Uterus (tissue), 4 donors: ENCODE measurements around the gene NUBP1. TPM values are rescaled to one million over a fixed set of nuclear protein-coding genes. Genes with fewer than 3 reads are reported as not detected.
A peak's percentile ranks its signal among the peaks of the same experiment; 100 is the strongest.

Experiments used
- DNase-seq, 2 donors: peaks; one replicate each; pipeline ENCODE4 v3.0.0-alpha.2; 2019 to 2020
- H3K27ac ChIP-seq, 2 donors: fragments of 200-600 bp; sonication (generic); 1 replicate in 1 of 2; 2 replicates in 1 of 2; pipeline ENCODE4 v1.5.1; 2016 to 2018
- H3K27me3 ChIP-seq, 2 donors: fragments of 200-600 bp; sonication (generic); one replicate each; pipeline ENCODE4 v1.5.1; 2018 to 2019; ENCODE audit warnings: control low read depth in 1 of 2
- H3K36me3 ChIP-seq, 2 donors: fragments of 200-600 bp; sonication (generic); one replicate each; pipeline ENCODE4 v1.5.1; 2019; ENCODE audit warnings: control low read depth in 1 of 2
- H3K4me1 ChIP-seq, 2 donors: fragments of 200-600 bp; sonication (generic); one replicate each; pipeline ENCODE4 v1.5.1; 2018 to 2019; ENCODE audit warnings: control low read depth in 1 of 2
- H3K4me3 ChIP-seq, 2 donors: fragments of 200-600 bp; sonication (generic); 1 replicate in 1 of 2; 2 replicates in 1 of 2; pipeline ENCODE4 v1.5.1; 2018 to 2019; ENCODE audit warnings: mild to moderate bottlenecking in 1 of 2
- H3K9me3 ChIP-seq, 2 donors: fragments of 200-600 bp; sonication (generic); one replicate each; pipeline ENCODE4 v1.5.1; 2019; ENCODE audit warnings: control low read depth in 1 of 2
- POLR2A ChIP-seq, 2 donors: fragments of 450-650 bp; IDR thresholded peaks; one replicate each; pipeline ENCODE4 v1.6.1; 2016; ENCODE audit warnings: antibody characterized with exemption in 2 of 2, mild to moderate bottlenecking in 1 of 2, moderate library complexity in 1 of 2
- intact Hi-C: fragments of 100-400 bp; cut with DNase I; formaldehyde crosslinking; loops from one replicate; pipeline ENCODE4 v1.15.1; 2023; ENCODE audit warnings: low total_unique reads
- total RNA-seq, 4 donors: library from RNA; depleted of rRNA in 3 of 4; stranded (reverse); fragments of >200 nt in 3 of 4; gene quantifications; one replicate each; pipeline versions ENCODE4 v1.1.0 to v1.2.4, GENCODE V29; 2014 to 2023
- TF ChIP-seq, protein P1 (sequence below), 4 experiments: fragments of 200-600 bp in 2 of 4; fragments of 450-650 bp in 2 of 4; sonication (generic) in 2 of 4; IDR thresholded peaks; one replicate each; pipeline ENCODE4 v1.5.1; 2016 to 2019; ENCODE audit warnings: antibody characterized with exemption in 4 of 4, mild to moderate bottlenecking in 2 of 4, moderate library complexity in 1 of 4
- donor health status: DM: yes; HTN: yes; CAD: no.

Gene NUBP1
- 10 to 100 TPM; 13.8 to 46.2 (median 26.7) TPM for total RNA-seq

DNA sequence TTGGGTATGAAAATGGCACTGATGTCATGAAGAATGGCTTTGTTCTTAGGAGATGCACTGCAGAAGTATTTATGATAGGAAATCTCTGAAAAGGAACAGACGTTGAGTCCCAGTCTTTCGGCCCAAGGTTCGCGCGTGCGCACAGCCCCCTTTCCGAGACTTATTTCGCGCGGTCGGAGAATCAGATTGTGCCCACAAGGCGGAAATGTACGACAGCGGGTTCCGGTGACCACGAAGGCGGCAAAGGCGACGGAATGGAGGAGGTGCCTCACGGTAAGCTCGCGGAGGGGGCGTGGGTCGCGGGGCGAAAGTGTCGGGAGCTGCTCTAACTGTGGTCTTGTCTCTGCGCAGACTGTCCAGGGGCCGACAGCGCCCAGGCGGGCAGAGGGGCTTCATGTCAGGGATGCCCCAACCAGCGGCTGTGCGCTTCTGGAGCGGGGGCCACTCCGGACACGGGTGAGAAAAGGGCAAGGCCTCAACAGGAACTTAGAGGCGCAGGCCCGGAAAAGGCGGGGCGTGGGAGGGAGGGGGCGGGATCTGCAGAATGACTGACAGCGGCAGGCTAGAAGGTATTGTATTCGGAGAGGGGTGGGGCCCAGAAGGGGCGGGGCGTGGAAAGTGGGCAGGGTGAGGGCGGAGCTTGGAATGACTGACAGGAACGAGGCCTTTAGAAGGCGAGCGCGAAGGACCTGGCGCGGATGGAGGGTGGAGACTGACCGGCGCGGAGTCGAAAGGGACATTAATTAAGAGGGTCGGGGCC lies at the start of gene NUBP1:
Gene NUBP1 (plus strand): TSS at position 233 of the 760 bp plus-strand sequence. CDS start 22 bp downstream, at position 255.
- no peaks in the 10 kb centered on the region for H3K9me3 ChIP-seq
- peak; percentile 66 to 97 for TF ChIP-seq POLR2A (IDR thresholded peaks at IDR 0.05)
- TF ChIP-seq, protein P1, sequence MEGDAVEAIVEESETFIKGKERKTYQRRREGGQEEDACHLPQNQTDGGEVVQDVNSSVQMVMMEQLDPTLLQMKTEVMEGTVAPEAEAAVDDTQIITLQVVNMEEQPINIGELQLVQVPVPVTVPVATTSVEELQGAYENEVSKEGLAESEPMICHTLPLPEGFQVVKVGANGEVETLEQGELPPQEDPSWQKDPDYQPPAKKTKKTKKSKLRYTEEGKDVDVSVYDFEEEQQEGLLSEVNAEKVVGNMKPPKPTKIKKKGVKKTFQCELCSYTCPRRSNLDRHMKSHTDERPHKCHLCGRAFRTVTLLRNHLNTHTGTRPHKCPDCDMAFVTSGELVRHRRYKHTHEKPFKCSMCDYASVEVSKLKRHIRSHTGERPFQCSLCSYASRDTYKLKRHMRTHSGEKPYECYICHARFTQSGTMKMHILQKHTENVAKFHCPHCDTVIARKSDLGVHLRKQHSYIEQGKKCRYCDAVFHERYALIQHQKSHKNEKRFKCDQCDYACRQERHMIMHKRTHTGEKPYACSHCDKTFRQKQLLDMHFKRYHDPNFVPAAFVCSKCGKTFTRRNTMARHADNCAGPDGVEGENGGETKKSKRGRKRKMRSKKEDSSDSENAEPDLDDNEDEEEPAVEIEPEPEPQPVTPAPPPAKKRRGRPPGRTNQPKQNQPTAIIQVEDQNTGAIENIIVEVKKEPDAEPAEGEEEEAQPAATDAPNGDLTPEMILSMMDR (IDR thresholded peaks at IDR 0.05) = no peak
- H3K4me3 ChIP-seq = peak within 1 kb of the TSS; percentile 58 to 89
- H3K27ac ChIP-seq = peak within 1 kb of the TSS; percentile 98 to 99
- H3K27me3 ChIP-seq = no peaks in the 10 kb centered on the region
- intact Hi-C loops = no loop called here
- H3K4me1 ChIP-seq = no peaks in the 10 kb centered on the region
- H3K36me3 ChIP-seq = no peaks in the 10 kb centered on the region
- peak; percentile 100 for DNase-seq

DNA sequence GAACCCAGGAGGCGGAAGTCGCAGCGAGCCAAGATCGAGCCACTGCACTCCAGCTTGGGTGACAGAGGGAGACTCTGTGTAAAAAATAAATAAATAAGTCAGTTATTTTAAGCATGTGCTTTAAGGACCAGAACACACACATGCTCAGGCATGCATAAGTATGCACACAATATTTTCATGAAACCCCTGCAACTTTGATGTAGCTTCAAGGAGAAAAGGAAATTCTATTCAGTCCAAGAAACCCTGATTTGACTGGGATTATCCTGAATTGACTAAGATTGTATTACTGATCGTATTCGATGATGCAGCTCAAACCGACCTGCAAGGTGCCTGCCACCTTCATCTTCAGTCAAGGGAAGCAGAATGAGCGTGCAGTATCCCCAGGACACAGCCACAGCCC lies 49.8 kb upstream of the NUBP1 start:
- H3K9me3 ChIP-seq = no peaks in the 10 kb centered on the region
- H3K36me3 ChIP-seq = no peaks in the 10 kb centered on the region
- H3K27me3 ChIP-seq = no peaks in the 10 kb centered on the region
- H3K27ac ChIP-seq = no peak overlapping the region
- TF ChIP-seq, protein P1 (IDR thresholded peaks at IDR 0.05) = no peak
- TF ChIP-seq POLR2A (IDR thresholded peaks at IDR 0.05) = no peak
- DNase-seq = no peak
- intact Hi-C loops = no loop called here
- H3K4me1 ChIP-seq = no peaks in the 10 kb centered on the region
- no peak overlapping the region for H3K4me3 ChIP-seq

DNA sequence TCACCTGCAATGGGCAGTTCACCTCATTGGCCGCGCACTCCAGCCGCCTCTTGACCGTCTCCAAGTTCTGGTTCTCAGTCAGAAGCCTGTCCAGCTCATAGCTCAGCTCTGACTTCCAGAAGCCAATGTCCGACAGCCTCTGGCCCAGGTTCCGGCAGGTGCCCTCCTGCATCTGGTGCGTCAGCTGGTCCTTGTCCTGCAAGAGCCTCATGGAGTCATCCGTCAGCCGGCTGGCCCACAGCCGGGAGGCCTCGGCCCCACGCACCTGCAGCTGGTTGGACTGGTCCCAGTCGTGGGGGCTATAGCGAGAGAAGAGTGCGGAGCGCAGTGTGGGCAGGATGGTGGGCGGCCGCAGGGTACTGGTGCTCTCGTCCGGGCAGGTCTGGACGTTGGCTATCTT lies 49.3 kb upstream of the NUBP1 start:
- H3K4me3 ChIP-seq = no peak overlapping the region
- no peak overlapping the region for H3K27ac ChIP-seq
- no peak for DNase-seq
- H3K27me3 ChIP-seq = no peaks in the 10 kb centered on the region
- H3K9me3 ChIP-seq = no peaks in the 10 kb centered on the region
- intact Hi-C loops = no loop called here
- H3K4me1 ChIP-seq = no peaks in the 10 kb centered on the region
- no peak for TF ChIP-seq POLR2A (IDR thresholded peaks at IDR 0.05)
- TF ChIP-seq, protein P1 (IDR thresholded peaks at IDR 0.05) = no peak
- no peaks in the 10 kb centered on the region for H3K36me3 ChIP-seq

DNA sequence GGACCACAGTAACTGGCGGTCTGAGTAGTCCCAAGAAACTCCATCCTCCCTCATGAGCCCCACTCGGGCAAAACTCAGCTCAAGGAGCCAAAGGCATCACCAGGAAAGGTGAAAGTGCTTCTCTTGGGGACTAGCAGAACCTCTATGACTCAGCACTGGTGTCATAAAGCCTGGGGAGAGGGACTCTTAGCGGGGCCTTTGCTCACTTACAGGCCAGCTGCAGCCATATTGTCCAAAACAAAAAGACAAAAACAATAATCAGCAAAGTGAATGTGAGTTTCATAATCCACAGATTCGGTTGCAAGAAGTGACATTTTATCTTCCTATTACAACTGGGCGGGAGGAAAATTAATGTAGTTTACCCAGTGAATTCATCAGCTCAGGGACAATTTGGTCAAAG lies 48.8 kb upstream of the NUBP1 start, which contains the start of gene TEKT5:
Gene TEKT5 (minus strand): TSS at position 101 of the 400 bp plus-strand sequence. CDS start 57 bp downstream, at position 44.
- no peak within 1 kb of the TSS for H3K4me3 ChIP-seq
- no peak within 1 kb of the TSS for H3K27ac ChIP-seq
- H3K36me3 ChIP-seq = no peaks in the 10 kb centered on the region
- TF ChIP-seq, protein P1 (IDR thresholded peaks at IDR 0.05) = no peak
- TF ChIP-seq POLR2A (IDR thresholded peaks at IDR 0.05) = no peak
- DNase-seq = no peak
- H3K4me1 ChIP-seq = no peaks in the 10 kb centered on the region
- no peaks in the 10 kb centered on the region for H3K9me3 ChIP-seq
- no peaks in the 10 kb centered on the region for H3K27me3 ChIP-seq
- intact Hi-C loops = no loop called here

DNA sequence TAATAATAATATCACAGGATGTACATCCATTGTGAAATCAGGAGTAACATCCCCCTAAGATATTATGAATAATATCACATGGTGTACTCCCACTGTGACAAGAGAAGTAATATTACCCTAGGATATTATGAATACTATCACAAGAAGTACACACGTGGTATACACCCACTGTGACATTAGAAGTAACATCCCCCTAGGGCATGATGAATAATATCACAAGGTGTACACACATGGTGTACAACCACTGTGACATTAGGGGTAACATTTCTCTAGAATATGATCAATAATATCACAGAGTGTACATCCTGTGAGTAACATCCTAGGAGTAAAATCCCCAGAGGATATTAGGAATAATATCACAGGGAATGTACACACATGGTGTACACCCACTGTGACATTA lies 43.9 kb upstream of the NUBP1 start:
- H3K4me3 ChIP-seq = no peak overlapping the region
- intact Hi-C loops = no loop called here
- TF ChIP-seq, protein P1 (IDR thresholded peaks at IDR 0.05) = no peak
- no peak for TF ChIP-seq POLR2A (IDR thresholded peaks at IDR 0.05)
- no peak overlapping the region for H3K27ac ChIP-seq
- H3K9me3 ChIP-seq = no peaks in the 10 kb centered on the region
- H3K27me3 ChIP-seq = no peaks in the 10 kb centered on the region
- DNase-seq = no peak
- H3K36me3 ChIP-seq = no peaks in the 10 kb centered on the region
- no peaks in the 10 kb centered on the region for H3K4me1 ChIP-seq
